Neural cell (in vitro differentiated cells): ENCODE data around the gene PRMT6.

Source experiments
- CTCF ChIP-seq: fragments of 450-650 bp; IDR thresholded peaks from 2 replicates; pipeline ENCODE4 v1.5.1; 2014; ENCODE audit warnings: antibody characterized with exemption, mild to moderate bottlenecking, moderate library complexity; ENCODE audit not compliant: poor library complexity, severe bottlenecking
- EZH2 ChIP-seq: fragments of 200-600, 300-800 bp; shearing (Covaris generic), sonication (generic); IDR thresholded peaks from 2 replicates; pipeline ENCODE4 v1.6.1; 2014; ENCODE audit warnings: antibody characterized with exemption, low read length, borderline replicate concordance, mild to moderate bottlenecking; ENCODE audit not compliant: insufficient read depth, poor library complexity, severe bottlenecking
- REST ChIP-seq: IDR thresholded peaks from 2 replicates; pipeline ENCODE4 v1.6.1; 2012; ENCODE audit warnings: borderline replicate concordance
- TAF1 ChIP-seq: IDR thresholded peaks from 2 replicates; pipeline ENCODE4 v1.6.1; 2012; ENCODE audit warnings: low read depth

GRCh38 chr1:107051266-107051665 lies 5.2 kb upstream of the PRMT6 start:
- TF ChIP-seq CTCF (no peak), TAF1 (no peak), REST (no peak), EZH2 (no peak)
